Neural cell (in vitro differentiated cells): ENCODE data around the gene COL5A1. TPM values are rescaled to one million over a fixed set of nuclear protein-coding genes. Genes with fewer than 3 reads are reported as not detected.

Experiments used
- H2AFZ ChIP-seq: fragments of 200-600, 300-800 bp; sonication (generic), shearing (Covaris generic); 2 replicates; pipeline ENCODE4 v1.6.0; 2014; ENCODE audit warnings: low read depth, mild to moderate bottlenecking, antibody characterized with exemption, low read length, moderate library complexity
- H3F3A ChIP-seq: fragments of 200-600 bp; shearing (Covaris generic); 2 replicates; pipeline ENCODE4 v1.6.1; 2016; ENCODE audit warnings: mild to moderate bottlenecking, moderate library complexity, mixed read lengths, antibody characterized with exemption, low read length; ENCODE audit not compliant: insufficient read depth, poor library complexity, severe bottlenecking
- H3K27ac ChIP-seq: fragments of 200-600, 300-800 bp; sonication (generic), shearing (Covaris generic); 2 replicates; pipeline ENCODE4 v1.5.1; 2014; ENCODE audit warnings: mild to moderate bottlenecking, low read length, moderate library complexity
- H3K27me3 ChIP-seq: fragments of 300-800, 200-600 bp; sonication (generic), shearing (Covaris generic); 2 replicates; pipeline ENCODE4 v1.6.0; 2014; ENCODE audit warnings: mild to moderate bottlenecking, low read depth, low read length, moderate library complexity; ENCODE audit not compliant: insufficient read depth
- H3K36me3 ChIP-seq: fragments of 300-800, 200-600 bp; sonication (generic), shearing (Covaris generic); 2 replicates; pipeline ENCODE4 v1.5.1; 2014; ENCODE audit warnings: mild to moderate bottlenecking, antibody characterized with exemption, low read length, moderate library complexity; ENCODE audit not compliant: insufficient read depth
- H3K4me2 ChIP-seq: fragments of 300-800, 200-600 bp; sonication (generic), shearing (Covaris generic); 2 replicates; pipeline ENCODE4 v1.6.0; 2014; ENCODE audit warnings: mild to moderate bottlenecking, low read length
- H3K4me3 ChIP-seq: fragments of 300-800, 200-600 bp; sonication (generic), shearing (Covaris generic); 2 replicates; pipeline ENCODE4 v1.5.1; 2014; ENCODE audit warnings: mild to moderate bottlenecking, low read length, moderate library complexity
- H3K79me2 ChIP-seq: fragments of 200-600 bp; shearing (Covaris generic); replicated peaks from 2 replicates; pipeline ENCODE4 v1.6.0; 2014; ENCODE audit warnings: mild to moderate bottlenecking, low read length, moderate library complexity; ENCODE audit not compliant: insufficient read depth
- H3K9ac ChIP-seq: fragments of 300-800, 200-600 bp; sonication (generic), shearing (Covaris generic); 2 replicates; pipeline ENCODE4 v1.6.1; 2016; ENCODE audit warnings: mild to moderate bottlenecking, low read length, mixed read lengths
- H3K9me2 ChIP-seq: fragments of 200-600 bp; shearing (Covaris generic); 2 replicates; pipeline ENCODE4 v1.6.1; 2016; ENCODE audit warnings: mild to moderate bottlenecking, low read length, mixed read lengths; ENCODE audit not compliant: insufficient read depth
- H3K9me3 ChIP-seq: fragments of 200-600, 300-800 bp; sonication (generic), shearing (Covaris generic); 2 replicates; pipeline ENCODE4 v1.6.1; 2016; ENCODE audit warnings: mild to moderate bottlenecking, mixed run types, low read length, moderate library complexity, mixed read lengths
- H4K20me1 ChIP-seq: fragments of 200-600 bp; shearing (Covaris generic); 2 replicates; pipeline ENCODE4 v1.6.1; 2016; ENCODE audit warnings: mild to moderate bottlenecking, mixed run types; ENCODE audit not compliant: insufficient read depth
- EP300 ChIP-seq: fragments of 450-650 bp; conservative IDR thresholded peaks from 2 replicates; pipeline ENCODE4 v1.6.1; 2014; ENCODE audit warnings: antibody characterized with exemption, mild to moderate bottlenecking, moderate library complexity; ENCODE audit not compliant: poor library complexity, severe bottlenecking
- EZH2 ChIP-seq: fragments of 200-600, 300-800 bp; shearing (Covaris generic), sonication (generic); IDR thresholded peaks from 2 replicates; pipeline ENCODE4 v1.6.1; 2014; ENCODE audit warnings: antibody characterized with exemption, low read length, borderline replicate concordance, mild to moderate bottlenecking; ENCODE audit not compliant: insufficient read depth, poor library complexity, severe bottlenecking
- MXI1 ChIP-seq: fragments of 450-650 bp; conservative IDR thresholded peaks from 2 replicates; pipeline ENCODE4 v1.6.1; 2014; ENCODE audit warnings: antibody characterized with exemption, mild to moderate bottlenecking; ENCODE audit not compliant: poor library complexity, severe bottlenecking
- POLR2AphosphoS5 ChIP-seq: IDR thresholded peaks from 2 replicates; pipeline ENCODE4 v1.6.1; 2012
- RAD21 ChIP-seq: fragments of 450-650 bp; conservative IDR thresholded peaks from 2 replicates; pipeline ENCODE4 v1.6.1; 2014; ENCODE audit warnings: antibody characterized with exemption, mild to moderate bottlenecking, moderate library complexity
- SMC3 ChIP-seq: fragments of 450-650 bp; conservative IDR thresholded peaks from 2 replicates; pipeline ENCODE4 v1.6.1; 2014; ENCODE audit warnings: antibody characterized with exemption, mild to moderate bottlenecking, moderate library complexity; ENCODE audit not compliant: poor library complexity
- TAF1 ChIP-seq: IDR thresholded peaks from 2 replicates; pipeline ENCODE4 v1.6.1; 2012; ENCODE audit warnings: low read depth
- polyA plus RNA-seq: library from polyadenylated mRNA; depleted of rRNA; stranded (reverse); fragments of >200 nt; gene quantifications from 2 replicates; pipeline ENCODE4 v1.2.3, GENCODE V29; 2014
- TF ChIP-seq, protein P1 (sequence below): fragments of 450-650 bp; IDR thresholded peaks from 2 replicates; pipeline ENCODE4 v1.5.1; 2014; ENCODE audit warnings: antibody characterized with exemption, mild to moderate bottlenecking, moderate library complexity; ENCODE audit not compliant: poor library complexity, severe bottlenecking
- TF ChIP-seq, protein P2 (sequence below): IDR thresholded peaks from 2 replicates; pipeline ENCODE4 v1.6.1; 2012; ENCODE audit warnings: borderline replicate concordance

Gene COL5A1
- polyA plus RNA-seq, 1 donor from 2014 or later, result not detected

DNA sequence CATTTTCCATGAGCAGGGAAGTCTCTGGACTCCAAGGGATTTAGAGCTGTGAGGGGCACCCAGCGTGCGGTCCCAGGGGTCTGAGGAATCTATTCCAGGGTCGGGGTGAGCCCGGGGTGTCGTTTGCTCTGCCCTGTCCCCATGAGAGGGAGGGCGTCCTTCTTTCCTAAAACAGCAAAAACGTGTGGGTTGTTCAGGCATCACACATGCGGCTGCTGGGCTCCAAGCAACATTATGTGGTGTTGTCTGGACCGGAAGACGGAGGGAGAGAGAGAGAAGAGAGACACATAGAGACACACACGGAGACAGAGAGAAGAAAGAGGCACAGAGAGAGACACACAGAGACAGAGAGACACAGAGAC, 42.7 kb upstream of the COL5A1 start:
- no peak for TF ChIP-seq SMC3
- Histone ChIP-seq H3K79me2 (no peaks in the 10 kb centered on the region), H3K9ac (no peak overlapping the region), H3K9me2 (no peaks in the 10 kb centered on the region), H3K27me3 (no peaks in the 10 kb centered on the region), H3K4me2 (no peak overlapping the region), H3K27ac (no peak overlapping the region), H3K4me3 (no peak overlapping the region), H3K36me3 (no peaks in the 10 kb centered on the region), H3K9me3 (no peaks in the 10 kb centered on the region), H4K20me1 (no peaks in the 10 kb centered on the region), H2AFZ (no peak overlapping the region), H3F3A (no peaks in the 10 kb centered on the region)

DNA sequence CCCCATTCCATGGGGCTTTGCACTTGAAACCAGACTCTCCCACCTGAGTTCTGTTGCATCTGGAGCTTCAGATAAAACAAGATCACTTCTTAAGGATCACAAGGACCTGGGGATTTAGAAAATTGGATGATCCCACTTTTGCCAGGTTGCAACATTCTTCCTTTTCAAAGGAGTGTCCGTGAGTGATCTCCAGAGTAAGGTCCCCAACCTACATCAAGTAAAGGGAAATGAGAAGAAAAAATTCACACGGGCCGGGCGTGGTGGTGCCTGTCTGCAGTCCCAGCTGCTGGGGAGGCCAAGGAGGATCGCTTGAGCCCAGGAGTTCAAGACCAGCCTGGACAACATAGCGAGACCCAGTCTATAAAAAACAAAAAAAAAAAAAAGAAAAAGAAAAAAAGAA, 41.2 kb upstream of the COL5A1 start:
- H3K9ac ChIP-seq, result no peak overlapping the region
- H3K79me2 ChIP-seq, result no peaks in the 10 kb centered on the region
- no peaks in the 10 kb centered on the region for H3K36me3 ChIP-seq
- no peak overlapping the region for H3K4me3 ChIP-seq
- H3K27ac ChIP-seq, result no peak overlapping the region
- no peak overlapping the region for H3K4me2 ChIP-seq
- H3F3A ChIP-seq, result no peaks in the 10 kb centered on the region
- no peaks in the 10 kb centered on the region for H3K27me3 ChIP-seq
- no peaks in the 10 kb centered on the region for H3K9me2 ChIP-seq
- no peak overlapping the region for H2AFZ ChIP-seq
- no peaks in the 10 kb centered on the region for H3K9me3 ChIP-seq
- TF ChIP-seq, protein P1, sequence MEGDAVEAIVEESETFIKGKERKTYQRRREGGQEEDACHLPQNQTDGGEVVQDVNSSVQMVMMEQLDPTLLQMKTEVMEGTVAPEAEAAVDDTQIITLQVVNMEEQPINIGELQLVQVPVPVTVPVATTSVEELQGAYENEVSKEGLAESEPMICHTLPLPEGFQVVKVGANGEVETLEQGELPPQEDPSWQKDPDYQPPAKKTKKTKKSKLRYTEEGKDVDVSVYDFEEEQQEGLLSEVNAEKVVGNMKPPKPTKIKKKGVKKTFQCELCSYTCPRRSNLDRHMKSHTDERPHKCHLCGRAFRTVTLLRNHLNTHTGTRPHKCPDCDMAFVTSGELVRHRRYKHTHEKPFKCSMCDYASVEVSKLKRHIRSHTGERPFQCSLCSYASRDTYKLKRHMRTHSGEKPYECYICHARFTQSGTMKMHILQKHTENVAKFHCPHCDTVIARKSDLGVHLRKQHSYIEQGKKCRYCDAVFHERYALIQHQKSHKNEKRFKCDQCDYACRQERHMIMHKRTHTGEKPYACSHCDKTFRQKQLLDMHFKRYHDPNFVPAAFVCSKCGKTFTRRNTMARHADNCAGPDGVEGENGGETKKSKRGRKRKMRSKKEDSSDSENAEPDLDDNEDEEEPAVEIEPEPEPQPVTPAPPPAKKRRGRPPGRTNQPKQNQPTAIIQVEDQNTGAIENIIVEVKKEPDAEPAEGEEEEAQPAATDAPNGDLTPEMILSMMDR, result no peak
- TF ChIP-seq, protein P2, sequence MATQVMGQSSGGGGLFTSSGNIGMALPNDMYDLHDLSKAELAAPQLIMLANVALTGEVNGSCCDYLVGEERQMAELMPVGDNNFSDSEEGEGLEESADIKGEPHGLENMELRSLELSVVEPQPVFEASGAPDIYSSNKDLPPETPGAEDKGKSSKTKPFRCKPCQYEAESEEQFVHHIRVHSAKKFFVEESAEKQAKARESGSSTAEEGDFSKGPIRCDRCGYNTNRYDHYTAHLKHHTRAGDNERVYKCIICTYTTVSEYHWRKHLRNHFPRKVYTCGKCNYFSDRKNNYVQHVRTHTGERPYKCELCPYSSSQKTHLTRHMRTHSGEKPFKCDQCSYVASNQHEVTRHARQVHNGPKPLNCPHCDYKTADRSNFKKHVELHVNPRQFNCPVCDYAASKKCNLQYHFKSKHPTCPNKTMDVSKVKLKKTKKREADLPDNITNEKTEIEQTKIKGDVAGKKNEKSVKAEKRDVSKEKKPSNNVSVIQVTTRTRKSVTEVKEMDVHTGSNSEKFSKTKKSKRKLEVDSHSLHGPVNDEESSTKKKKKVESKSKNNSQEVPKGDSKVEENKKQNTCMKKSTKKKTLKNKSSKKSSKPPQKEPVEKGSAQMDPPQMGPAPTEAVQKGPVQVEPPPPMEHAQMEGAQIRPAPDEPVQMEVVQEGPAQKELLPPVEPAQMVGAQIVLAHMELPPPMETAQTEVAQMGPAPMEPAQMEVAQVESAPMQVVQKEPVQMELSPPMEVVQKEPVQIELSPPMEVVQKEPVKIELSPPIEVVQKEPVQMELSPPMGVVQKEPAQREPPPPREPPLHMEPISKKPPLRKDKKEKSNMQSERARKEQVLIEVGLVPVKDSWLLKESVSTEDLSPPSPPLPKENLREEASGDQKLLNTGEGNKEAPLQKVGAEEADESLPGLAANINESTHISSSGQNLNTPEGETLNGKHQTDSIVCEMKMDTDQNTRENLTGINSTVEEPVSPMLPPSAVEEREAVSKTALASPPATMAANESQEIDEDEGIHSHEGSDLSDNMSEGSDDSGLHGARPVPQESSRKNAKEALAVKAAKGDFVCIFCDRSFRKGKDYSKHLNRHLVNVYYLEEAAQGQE, result no peak
- TF ChIP-seq POLR2AphosphoS5 (no peak), TAF1 (no peak), EP300 (no peak), EZH2 (no peak), SMC3 (no peak), RAD21 (no peak), MXI1 (no peak)
- H4K20me1 ChIP-seq, result no peaks in the 10 kb centered on the region
